C4-2B (cell line): Measurements from ENCODE around the gene LRRTM2.

Source experiments
- H3K27ac ChIP-seq: fragments of 450-650 bp; 2 replicates; pipeline ENCODE4 v1.5.1; 2017
- CTCF ChIP-seq: fragments of 450-650 bp; conservative IDR thresholded peaks from 2 replicates; pipeline ENCODE4 v1.5.1; 2017; ENCODE audit warnings: mild to moderate bottlenecking
- ZFX ChIP-seq: fragments of 450-650 bp; IDR thresholded peaks from 2 replicates; pipeline ENCODE4 v1.6.1; 2017

Gene LRRTM2

GRCh38 chr5:138873466-138874221 lies 1.5 kb downstream of the LRRTM2 start:
- no peak overlapping the region for H3K27ac ChIP-seq
- TF ChIP-seq ZFX = no peak
- TF ChIP-seq CTCF = no peak

GRCh38 chr5:138872841-138873465 lies 2.2 kb downstream of the LRRTM2 start:
- no peak overlapping the region for H3K27ac ChIP-seq
- TF ChIP-seq ZFX (no peak), CTCF (no peak)

GRCh38 chr5:138870611-138871010 lies 4.5 kb downstream of the LRRTM2 start:
- TF ChIP-seq ZFX = no peak
- no peak for TF ChIP-seq CTCF
- no peak overlapping the region for H3K27ac ChIP-seq

- H3K27ac ChIP-seq = no peak overlapping the region
- TF ChIP-seq ZFX (no peak), CTCF (no peak)
These were observed 5.2 kb downstream of the LRRTM2 start for GRCh38 chr5:138869763-138870500.

- no peak for TF ChIP-seq ZFX
- no peak overlapping the region for H3K27ac ChIP-seq
These were observed 6.1 kb downstream of the LRRTM2 start for GRCh38 chr5:138869038-138869437.

GRCh38 chr5:138867011-138867410 lies 8.1 kb downstream of the LRRTM2 start:
- no peak overlapping the region for H3K27ac ChIP-seq
- TF ChIP-seq CTCF (no peak), ZFX (no peak)

- TF ChIP-seq ZFX (no peak), CTCF (no peak)
- H3K27ac ChIP-seq = no peak overlapping the region
These were observed 22.0 kb downstream of the LRRTM2 start for GRCh38 chr5:138853132-138853531.
